Measurements from ENCODE around the gene SNRPA1. TPM values are rescaled to one million over a fixed set of nuclear protein-coding genes. Genes with fewer than 3 reads are reported as not detected.

SNRPA1 gene
- total and polyA plus RNA-seq, 4 donors = 37.6 to 54.1 (median 47.8) TPM

DNA sequence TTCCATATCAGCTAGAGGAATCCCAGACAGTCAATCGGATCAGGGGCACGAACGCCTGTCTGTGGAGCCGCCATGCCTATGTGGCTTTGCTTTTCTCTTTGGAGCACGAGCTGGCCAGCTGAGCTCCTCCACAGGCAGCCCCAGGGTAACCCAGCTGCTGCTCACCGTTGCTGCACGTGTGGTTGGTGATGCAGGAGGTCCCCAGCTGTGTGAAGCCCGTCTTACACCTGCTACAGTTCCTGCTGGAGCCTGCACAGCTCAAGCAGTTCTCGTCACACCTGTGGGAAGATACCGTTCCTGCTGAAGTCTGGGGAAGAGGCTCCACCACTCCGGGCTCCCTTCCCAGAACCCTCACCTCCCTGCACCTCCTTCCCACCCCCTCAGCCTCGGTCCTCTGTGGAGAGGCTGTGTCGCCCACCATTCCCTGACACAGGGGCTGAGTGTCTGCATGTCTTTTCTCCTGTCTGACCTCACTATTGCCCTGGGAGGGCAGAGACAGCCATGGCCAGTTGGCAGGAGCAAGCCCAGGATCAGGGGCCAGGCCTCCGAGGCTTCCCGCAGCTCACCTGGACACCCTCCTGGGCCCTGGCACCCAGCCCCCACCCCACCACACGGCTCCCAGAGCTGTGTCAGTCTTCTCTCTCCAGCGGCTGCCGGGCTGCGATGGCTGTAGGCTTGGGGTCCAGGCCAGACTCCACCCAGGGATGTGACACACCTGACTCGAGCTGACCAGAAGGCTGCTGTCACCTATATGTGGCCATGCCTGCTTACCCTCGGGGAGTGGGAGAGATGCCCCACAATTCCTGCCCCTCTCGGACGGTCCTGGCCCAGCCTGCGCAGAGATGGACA lies 12.2 kb upstream of the SNRPA1 start:
- intact Hi-C loops (cut with DNase I) = no loop called here
- no peak overlapping the region for H3K27ac ChIP-seq (ENCODE audit: low read depth in 1 of 2, low read length in 2 of 2)
- no peaks in the 10 kb centered on the region for H3K4me1 ChIP-seq (ENCODE audit: control insufficient read depth in 1 of 2, insufficient read depth in 2 of 2, low read length in 2 of 2)
- DNase-seq (no peak), ATAC-seq (ENCODE audit: low FRiP score) (peak; percentile 13)
- WGBS, 2 donors = 70 to 73% methylated on average over 24 of the region's 24 CpGs
- H3K36me3 ChIP-seq (ENCODE audit: control insufficient read depth in 1 of 2, insufficient read depth in 2 of 2, low read length in 1 of 2) = no peaks in the 10 kb centered on the region
- no peaks in the 10 kb centered on the region for H3K27me3 ChIP-seq (ENCODE audit: control insufficient read depth in 1 of 2, insufficient read depth in 2 of 2, low read length in 1 of 2)
- H3K4me3 ChIP-seq (ENCODE audit: low read length in 2 of 2) = no peak overlapping the region
- H3K9me3 ChIP-seq (ENCODE audit: control insufficient read depth, low read length) = no peaks in the 10 kb centered on the region

DNA sequence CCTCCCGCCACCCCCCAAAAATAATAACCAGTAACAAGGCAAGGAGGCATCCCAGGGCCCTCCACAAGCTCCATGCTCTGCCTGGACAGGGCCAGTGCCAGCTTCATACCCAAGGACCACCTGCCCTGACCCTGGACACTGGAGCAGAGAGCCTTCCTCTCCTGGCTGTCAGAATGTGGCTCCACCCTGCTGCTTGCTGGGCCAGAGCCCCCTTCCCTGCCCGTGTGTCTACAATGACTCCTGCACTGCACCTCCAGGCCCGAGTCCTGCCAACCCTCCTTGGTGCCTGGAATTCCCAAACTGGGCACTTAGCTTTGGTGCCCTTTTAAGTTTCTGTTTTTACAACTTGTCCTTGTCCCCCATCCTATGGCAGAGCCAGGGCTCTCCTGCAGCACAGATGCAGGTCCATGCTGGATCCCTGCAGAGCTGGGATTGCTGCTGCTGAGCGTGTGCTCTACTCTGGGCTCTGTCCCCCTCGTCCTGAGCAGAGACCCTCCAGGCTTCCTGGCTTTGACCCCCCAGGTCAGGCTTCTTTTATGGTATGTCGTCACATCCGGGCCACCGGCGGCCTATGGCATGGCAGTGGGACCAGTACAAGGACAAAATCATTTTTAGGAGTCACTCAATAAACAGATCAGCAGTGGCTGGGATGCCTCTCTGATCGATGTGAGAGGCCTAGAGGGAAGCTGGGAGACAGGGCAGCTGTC lies 11.4 kb upstream of the SNRPA1 start:
- DNase-seq (no peak), ATAC-seq (ENCODE audit: low FRiP score) (no peak)
- no peak overlapping the region for H3K27ac ChIP-seq (ENCODE audit: low read depth in 1 of 2, low read length in 2 of 2)
- H3K27me3 ChIP-seq (ENCODE audit: control insufficient read depth in 1 of 2, insufficient read depth in 2 of 2, low read length in 1 of 2) = no peaks in the 10 kb centered on the region
- intact Hi-C loops (cut with DNase I) = no loop called here
- H3K9me3 ChIP-seq (ENCODE audit: control insufficient read depth, low read length) = no peaks in the 10 kb centered on the region
- H3K4me1 ChIP-seq (ENCODE audit: control insufficient read depth in 1 of 2, insufficient read depth in 2 of 2, low read length in 2 of 2) = no peaks in the 10 kb centered on the region
- H3K4me3 ChIP-seq (ENCODE audit: low read length in 2 of 2) = no peak overlapping the region
- H3K36me3 ChIP-seq (ENCODE audit: control insufficient read depth in 1 of 2, insufficient read depth in 2 of 2, low read length in 1 of 2) = no peaks in the 10 kb centered on the region
- 71 to 79% methylated on average over 10 of the region's 10 CpGs for WGBS, 2 donors

- H3K36me3 ChIP-seq (ENCODE audit: control insufficient read depth in 1 of 2, insufficient read depth in 2 of 2, low read length in 1 of 2) = no peaks in the 10 kb centered on the region
- no peak for ATAC-seq (ENCODE audit: low FRiP score)
- intact Hi-C loops (cut with DNase I) = no loop called here
- 81 to 82% methylated on average over 8 of the region's 8 CpGs for WGBS, 2 donors
- no peak overlapping the region for H3K27ac ChIP-seq (ENCODE audit: low read depth in 1 of 2, low read length in 2 of 2)
- H3K27me3 ChIP-seq (ENCODE audit: control insufficient read depth in 1 of 2, insufficient read depth in 2 of 2, low read length in 1 of 2) = no peaks in the 10 kb centered on the region
- no peaks in the 10 kb centered on the region for H3K9me3 ChIP-seq (ENCODE audit: control insufficient read depth, low read length)
- DNase-seq = no peak
- no peaks in the 10 kb centered on the region for H3K4me1 ChIP-seq (ENCODE audit: control insufficient read depth in 1 of 2, insufficient read depth in 2 of 2, low read length in 2 of 2)
- H3K4me3 ChIP-seq (ENCODE audit: low read length in 2 of 2) = no peak overlapping the region
Observed at GRCh38 chr15:101305820-101306255, 10.8 kb upstream of the SNRPA1 start.

DNA sequence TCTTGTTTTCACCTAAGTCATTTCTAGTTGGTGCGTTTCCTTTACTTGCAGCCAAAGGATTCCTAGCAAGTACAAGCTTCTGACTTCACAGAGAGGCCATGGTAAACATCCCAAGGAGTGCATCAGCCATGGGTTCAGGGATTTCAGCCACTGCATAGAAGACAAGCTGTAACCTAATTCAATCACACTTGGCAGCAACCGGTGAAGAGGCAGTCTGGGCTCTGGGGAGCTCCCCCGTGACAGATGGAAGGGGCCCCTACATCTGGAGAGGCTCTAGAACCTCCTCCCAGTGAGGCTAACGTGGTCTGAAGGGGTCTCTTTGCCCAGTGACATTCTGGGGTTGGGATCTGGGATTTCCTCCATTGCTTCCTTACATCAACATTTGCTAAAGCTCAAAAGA lies 8.4 kb upstream of the SNRPA1 start:
- intact Hi-C loops (cut with DNase I) = loop anchor here in 1 of 2 donors (5.0 kb wide), 1 partner anchor 339 kb away; no protein-coding TSS in a partner anchor

DNA sequence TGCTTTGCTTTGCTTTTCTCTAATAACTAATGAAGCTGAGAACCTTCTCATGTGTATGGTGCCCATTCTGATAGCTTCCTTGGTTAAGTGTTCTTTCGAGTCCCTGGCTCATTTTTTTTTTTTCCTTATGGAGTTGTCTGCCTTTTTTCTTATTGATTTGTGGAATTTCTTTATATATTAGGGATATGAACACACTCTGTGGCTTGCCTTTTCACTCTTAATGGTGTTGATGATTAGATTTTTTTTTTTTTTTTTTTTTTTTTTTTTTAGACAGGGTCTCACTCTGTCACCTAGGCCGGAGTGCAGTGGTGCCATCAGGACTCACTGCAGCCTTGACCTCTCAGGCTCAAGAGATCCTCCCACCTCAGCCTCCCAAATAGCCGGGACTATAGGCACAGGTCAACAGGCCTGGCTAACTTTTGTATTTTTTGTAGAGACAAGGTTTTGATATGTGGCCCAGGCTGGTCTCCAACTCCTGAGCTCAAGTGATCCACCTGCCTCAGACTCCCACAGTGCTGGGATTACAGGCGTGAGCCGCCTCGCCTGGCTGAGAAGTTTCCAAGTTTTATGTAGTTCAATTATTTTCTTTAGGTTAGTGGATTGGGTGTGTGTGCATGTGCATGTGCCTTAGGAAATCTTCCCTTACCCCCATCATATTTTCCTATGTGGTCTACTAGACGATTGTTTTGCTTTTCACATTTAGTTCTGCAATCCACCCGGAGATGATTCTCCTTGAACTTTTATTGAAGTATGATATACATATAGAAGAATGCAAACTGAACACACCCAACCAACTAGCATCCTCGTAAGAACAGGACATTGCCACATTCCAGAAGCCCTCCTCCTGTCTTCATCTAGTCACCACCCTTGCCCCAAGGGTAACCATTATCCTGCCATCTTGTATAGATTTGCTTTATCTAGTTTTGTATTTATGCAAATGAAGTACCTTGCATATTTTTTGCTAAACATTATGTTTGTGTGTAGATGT lies 1.7 kb upstream of the SNRPA1 start:
- no peak overlapping the region for H3K27ac ChIP-seq (ENCODE audit: low read depth in 1 of 2, low read length in 2 of 2)
- DNase-seq = no peak
- WGBS, 2 donors = 79 to 82% methylated on average over 9 of the region's 9 CpGs
- H3K27me3 ChIP-seq (ENCODE audit: control insufficient read depth in 1 of 2, insufficient read depth in 2 of 2, low read length in 1 of 2) = no peaks in the 10 kb centered on the region
- intact Hi-C loops (cut with DNase I) = loop anchor here (2.0 to 10.0 kb wide), 3 partner anchors 356 to 692 kb away; partner anchors contain the start of genes TM2D3 (in 2 of the 2), ASB7 (in 1 of the 2) and LINS1 (in 1 of the 2)
- no peaks in the 10 kb centered on the region for H3K9me3 ChIP-seq (ENCODE audit: control insufficient read depth, low read length)
- no peaks in the 10 kb centered on the region for H3K36me3 ChIP-seq (ENCODE audit: control insufficient read depth in 1 of 2, insufficient read depth in 2 of 2, low read length in 1 of 2)
- ATAC-seq (ENCODE audit: low FRiP score) = no peak
- no peaks in the 10 kb centered on the region for H3K4me1 ChIP-seq (ENCODE audit: control insufficient read depth in 1 of 2, insufficient read depth in 2 of 2, low read length in 2 of 2)
- no peak overlapping the region for H3K4me3 ChIP-seq (ENCODE audit: low read length in 2 of 2)

More for the DNA sequence above, 8.4 kb upstream of the SNRPA1 start:
- Histone ChIP-seq H3K36me3 (ENCODE audit: control insufficient read depth in 1 of 2, insufficient read depth in 2 of 2, low read length in 1 of 2) (no peaks in the 10 kb centered on the region), H3K4me1 (ENCODE audit: control insufficient read depth in 1 of 2, insufficient read depth in 2 of 2, low read length in 2 of 2) (no peaks in the 10 kb centered on the region), H3K27me3 (ENCODE audit: control insufficient read depth in 1 of 2, insufficient read depth in 2 of 2, low read length in 1 of 2) (no peaks in the 10 kb centered on the region), H3K4me3 (ENCODE audit: low read length in 2 of 2) (no peak overlapping the region), H3K9me3 (ENCODE audit: control insufficient read depth, low read length) (no peaks in the 10 kb centered on the region), H3K27ac (ENCODE audit: low read depth in 1 of 2, low read length in 2 of 2) (no peak overlapping the region)
- DNase-seq = no peak
- no peak for ATAC-seq (ENCODE audit: low FRiP score)
- 63 to 66% methylated on average over 4 of the region's 4 CpGs for WGBS, 2 donors

GRCh38 chr15:101295607-101296161 lies 636 bp upstream of the SNRPA1 start:
- ATAC-seq (ENCODE audit: low FRiP score) = peak; percentile 70
- intact Hi-C loops (cut with DNase I) = loop anchor here (1.0 to 10.0 kb wide), 4 partner anchors 18 to 691 kb away; partner anchors contain the start of genes TM2D3 (in 2 of the 2), ASB7 (in 1 of the 2), LINS1 (in 1 of the 2) and SELENOS (in 1 of the 2)
- Histone ChIP-seq H3K9me3 (ENCODE audit: control insufficient read depth, low read length) (no peaks in the 10 kb centered on the region), H3K36me3 (ENCODE audit: control insufficient read depth in 1 of 2, insufficient read depth in 2 of 2, low read length in 1 of 2) (no peaks in the 10 kb centered on the region), H3K27ac (ENCODE audit: low read depth in 1 of 2, low read length in 2 of 2) (peak overlapping the region; percentile 31 to 68), H3K27me3 (ENCODE audit: control insufficient read depth in 1 of 2, insufficient read depth in 2 of 2, low read length in 1 of 2) (no peaks in the 10 kb centered on the region), H3K4me1 (ENCODE audit: control insufficient read depth in 1 of 2, insufficient read depth in 2 of 2, low read length in 2 of 2) (no peaks in the 10 kb centered on the region), H3K4me3 (ENCODE audit: low read length in 2 of 2) (peak overlapping the region; percentile 50 to 89)
- no peak for DNase-seq
- 0 to 1% methylated on average over 20 of the region's 20 CpGs for WGBS, 2 donors

GRCh38 chr15:101293122-101293521 lies 1.9 kb downstream of the SNRPA1 start:
- H3K4me1 ChIP-seq (ENCODE audit: control insufficient read depth in 1 of 2, insufficient read depth in 2 of 2, low read length in 2 of 2) = no peaks in the 10 kb centered on the region
- ATAC-seq (ENCODE audit: low FRiP score) = no peak

More at GRCh38 chr15:101293122-101293521, 1.9 kb downstream of the SNRPA1 start:
- WGBS, 2 donors = 82 to 84% methylated on average over 10 of the region's 10 CpGs
- DNase-seq = no peak
- Histone ChIP-seq H3K27me3 (ENCODE audit: control insufficient read depth in 1 of 2, insufficient read depth in 2 of 2, low read length in 1 of 2) (no peaks in the 10 kb centered on the region), H3K36me3 (ENCODE audit: control insufficient read depth in 1 of 2, insufficient read depth in 2 of 2, low read length in 1 of 2) (peaks cover 0 to 2% of the 10 kb centered on the region in 2 donors), H3K27ac (ENCODE audit: low read depth in 1 of 2, low read length in 2 of 2) (no peak overlapping the region), H3K9me3 (ENCODE audit: control insufficient read depth, low read length) (no peaks in the 10 kb centered on the region), H3K4me3 (ENCODE audit: low read length in 2 of 2) (no peak overlapping the region)
- intact Hi-C loops (cut with DNase I) = loop anchor here in 1 of 2 donors (10.0 kb wide), 1 partner anchor 688 kb away; the partner anchor contains the start of genes ASB7 and LINS1

Measured in aorta (tissue), 5 donors.